Measurements from ENCODE around the gene PPP1R9A.

PPP1R9A gene

DNA sequence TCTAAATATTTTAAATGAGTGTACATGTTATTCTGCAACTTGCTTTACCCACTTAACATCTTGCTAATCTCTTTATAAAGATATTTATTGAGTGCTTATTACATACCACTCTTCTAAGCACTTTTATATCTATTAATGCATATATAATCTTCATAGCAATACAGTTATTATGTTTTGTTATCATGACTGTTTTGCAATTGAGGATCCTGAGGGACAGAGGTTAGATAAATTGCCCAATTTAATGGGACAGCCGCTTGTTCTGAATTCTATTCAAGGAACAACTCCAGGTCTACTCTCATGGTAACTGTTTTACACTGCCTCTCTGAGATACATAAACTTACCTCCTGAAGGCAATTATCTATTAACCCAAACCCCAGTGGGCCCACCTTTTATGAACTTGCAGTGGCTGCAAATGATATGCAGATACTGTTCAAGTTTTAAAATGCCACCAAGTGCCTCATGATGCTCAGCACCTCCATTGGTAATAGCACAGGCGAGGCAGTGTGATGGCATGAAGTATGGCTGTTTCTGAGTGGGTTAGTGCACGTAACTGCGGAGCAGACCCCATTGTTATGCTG is 356.5 kb downstream of the PPP1R9A start:
- DNase-seq (ENCODE audit: low read depth in 2 of 2): no peak

DNA sequence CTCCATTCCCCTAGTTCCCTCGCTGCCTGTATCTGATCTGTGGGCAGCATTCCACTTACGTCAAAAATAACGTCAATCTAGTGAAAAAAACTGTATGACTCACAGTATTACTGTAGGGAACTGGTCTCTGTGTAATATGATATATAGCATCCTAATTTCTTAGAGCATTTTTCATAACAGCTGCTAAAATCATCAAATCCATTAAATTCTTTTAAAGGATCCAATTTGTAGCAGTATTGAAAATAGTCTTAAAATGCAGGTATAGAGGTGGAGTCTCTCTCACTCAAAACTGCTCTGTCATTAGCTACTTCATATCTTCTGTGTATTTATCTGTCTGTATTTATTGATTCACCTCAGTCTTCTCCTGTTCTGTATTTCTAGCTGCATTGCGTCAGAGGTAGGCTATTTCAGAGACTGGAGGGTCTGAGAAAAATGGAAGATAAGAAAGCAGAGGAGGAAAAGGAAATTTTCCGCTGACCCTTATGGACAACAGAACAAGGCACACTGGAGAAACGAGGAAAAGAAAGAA is 357.0 kb downstream of the PPP1R9A start:
- no peak for DNase-seq (ENCODE audit: low read depth in 2 of 2)

DNA sequence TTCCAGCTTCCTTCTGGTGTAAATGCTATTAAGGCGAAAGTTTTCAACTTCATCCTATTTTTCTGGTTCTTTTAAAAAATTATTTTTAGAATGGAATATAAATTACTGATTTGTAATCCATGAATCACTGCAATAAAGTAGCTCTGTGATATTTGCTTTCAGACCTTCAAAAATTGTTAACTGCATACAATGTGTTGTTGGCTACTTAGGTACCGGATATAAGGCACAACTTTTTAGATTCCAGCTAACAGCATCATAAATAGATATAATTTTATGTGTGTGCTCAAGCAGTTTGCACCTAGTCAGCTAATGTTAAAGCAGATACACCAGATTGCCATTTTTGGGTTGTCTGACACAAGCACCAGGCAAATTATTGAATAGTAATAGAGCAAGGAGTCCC is 358.2 kb downstream of the PPP1R9A start:
- DNase-seq (ENCODE audit: low read depth in 2 of 2): no peak

DNA sequence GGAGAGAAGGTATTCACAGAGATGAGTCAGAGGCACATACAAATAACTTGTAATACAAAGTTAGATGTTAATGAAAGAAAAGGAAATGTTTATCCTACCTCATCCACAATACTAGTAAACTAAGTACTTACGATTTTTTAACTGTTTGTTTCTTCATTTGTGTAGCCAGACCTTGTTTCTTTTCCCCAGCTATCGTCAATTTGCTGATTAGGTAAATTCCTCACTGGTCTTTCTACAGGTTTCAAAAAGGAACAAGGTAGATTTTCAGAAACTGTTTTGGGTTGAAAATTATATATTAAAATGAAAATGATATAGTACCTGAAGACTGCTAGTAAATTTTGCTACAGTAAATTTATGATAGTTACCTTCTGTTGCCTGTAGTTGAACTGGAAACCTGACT is 360.4 kb downstream of the PPP1R9A start:
- no peak for DNase-seq (ENCODE audit: low read depth in 2 of 2)

DNA sequence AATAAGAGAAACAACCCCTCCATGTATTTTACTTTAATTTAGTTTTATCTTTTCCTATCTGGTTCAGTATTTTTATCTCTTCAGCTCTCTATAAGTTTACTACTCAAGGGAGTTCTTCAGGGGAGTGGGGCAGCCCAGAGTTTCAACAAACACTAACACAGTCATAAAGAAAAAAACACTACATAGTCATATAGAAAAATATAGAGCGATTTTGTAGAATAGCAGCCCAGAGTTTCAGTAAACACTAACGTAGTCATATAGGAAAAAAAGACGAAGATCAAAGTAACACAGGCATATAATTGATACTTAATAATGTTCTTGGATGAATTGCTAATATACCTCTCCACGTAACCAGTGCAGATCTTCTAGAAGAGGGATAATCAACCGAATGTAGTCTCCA is 362.2 kb downstream of the PPP1R9A start:
- DNase-seq (ENCODE audit: low read depth in 2 of 2): no peak

DNA sequence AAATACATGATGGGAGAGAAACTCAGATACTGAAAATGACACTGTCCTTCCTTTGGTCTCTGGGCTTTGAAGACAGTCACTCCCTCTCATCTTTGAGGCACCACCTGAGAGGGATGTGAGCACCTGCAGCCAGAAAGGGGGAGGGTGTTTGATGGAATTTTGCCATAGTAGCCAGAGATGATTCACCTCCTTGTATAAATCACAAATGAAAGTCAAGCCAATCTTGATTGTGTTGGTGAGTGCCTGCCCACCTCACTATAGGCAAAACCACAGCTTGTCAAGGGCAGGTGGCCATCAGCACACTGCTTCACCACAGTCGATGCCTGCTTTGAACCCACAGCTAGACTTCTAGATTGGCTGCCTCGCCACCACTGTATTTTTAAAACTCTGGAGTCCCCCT is 368.7 kb downstream of the PPP1R9A start:
- no peak for DNase-seq (ENCODE audit: low read depth in 2 of 2)

DNA sequence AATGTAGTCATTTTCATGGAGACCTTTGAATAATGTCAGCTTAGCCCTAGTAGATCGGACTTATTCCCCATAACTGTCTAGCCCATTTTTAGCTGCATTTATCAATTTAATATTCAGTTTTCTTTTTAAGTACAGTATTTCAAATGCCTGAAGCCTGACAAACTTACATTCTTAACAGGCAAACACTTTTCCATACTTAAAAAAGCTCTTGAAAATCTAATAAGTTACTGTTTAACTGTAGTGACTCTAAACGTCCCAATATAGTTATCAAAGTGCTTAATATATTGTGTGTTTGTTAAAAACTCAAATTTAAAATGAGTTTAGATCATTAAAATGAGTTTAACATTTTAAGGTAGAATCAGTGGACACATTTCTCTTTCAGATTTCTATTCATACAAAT is 372.0 kb downstream of the PPP1R9A start:
- no peak for DNase-seq (ENCODE audit: low read depth in 2 of 2)

DNA sequence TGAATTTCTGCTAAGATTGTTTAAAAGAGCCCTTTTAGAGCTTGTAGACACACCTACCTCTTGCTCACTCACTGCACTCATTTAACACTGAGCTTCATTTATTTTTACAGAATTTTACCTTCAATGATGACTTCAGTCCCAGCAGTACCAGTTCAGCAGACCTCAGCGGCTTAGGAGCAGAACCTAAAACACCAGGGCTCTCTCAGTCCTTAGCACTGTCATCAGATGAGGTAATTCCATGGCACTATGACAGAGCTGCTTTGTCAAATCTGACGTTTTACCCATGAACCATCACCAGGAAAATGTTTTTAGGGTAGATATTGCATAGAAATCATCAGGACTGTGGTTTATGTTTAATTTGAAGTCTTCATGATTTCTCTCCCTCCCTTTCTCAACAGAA is 378.7 kb downstream of the PPP1R9A start:
- no peak for DNase-seq (ENCODE audit: low read depth in 2 of 2)

DNA sequence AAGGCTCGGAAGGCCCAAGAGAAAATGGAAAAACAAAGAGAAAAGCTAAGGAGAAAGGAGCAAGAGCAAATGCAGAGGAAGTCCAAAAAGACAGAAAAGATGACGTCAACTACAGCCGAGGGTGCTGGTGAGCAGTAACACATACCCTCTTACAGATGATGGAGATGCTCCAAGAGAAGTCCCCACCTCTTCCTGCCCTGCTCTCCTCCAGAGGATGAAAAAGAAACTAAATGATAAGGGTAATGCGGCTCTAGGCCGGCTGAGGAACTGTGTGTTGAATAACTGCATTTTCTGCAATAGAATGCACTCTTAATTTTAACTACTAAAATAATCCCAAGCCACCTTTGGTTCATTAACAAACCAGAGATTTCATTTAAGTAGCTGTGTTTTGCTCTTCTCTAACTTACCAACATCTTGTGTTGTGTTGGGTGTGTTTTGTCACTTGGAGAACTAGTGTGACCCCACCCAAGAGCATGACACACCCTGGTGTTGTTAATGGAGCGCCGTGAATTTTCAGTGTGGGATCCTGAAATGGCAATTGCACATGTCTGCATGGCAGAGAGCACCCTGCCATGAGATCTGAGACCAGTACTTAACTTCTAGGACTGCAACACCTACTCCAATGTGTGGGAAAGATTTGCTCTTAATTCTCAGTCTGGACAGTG is 382.9 kb downstream of the PPP1R9A start:
- DNase-seq (ENCODE audit: low read depth in 2 of 2): no peak

DNA sequence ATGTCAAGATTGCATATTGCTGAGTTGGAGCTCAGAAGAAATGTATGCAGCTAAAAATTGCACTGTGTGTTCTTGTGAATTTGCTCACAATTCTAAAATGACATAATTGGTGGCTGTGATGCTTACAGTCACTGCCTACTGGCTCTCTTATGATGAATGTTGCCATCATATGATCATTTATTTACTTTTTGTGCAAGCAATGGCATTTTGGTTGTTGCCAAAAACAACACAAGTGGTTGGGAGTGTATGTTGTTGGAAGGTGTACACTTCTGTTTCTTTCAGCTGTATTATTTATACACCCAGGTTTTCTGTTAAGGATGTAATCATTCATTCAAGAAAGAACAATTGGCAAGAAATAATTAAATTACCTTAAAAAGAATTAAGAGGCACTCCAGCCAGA is 388.0 kb downstream of the PPP1R9A start:
- no peak for DNase-seq (ENCODE audit: low read depth in 2 of 2)

DNA sequence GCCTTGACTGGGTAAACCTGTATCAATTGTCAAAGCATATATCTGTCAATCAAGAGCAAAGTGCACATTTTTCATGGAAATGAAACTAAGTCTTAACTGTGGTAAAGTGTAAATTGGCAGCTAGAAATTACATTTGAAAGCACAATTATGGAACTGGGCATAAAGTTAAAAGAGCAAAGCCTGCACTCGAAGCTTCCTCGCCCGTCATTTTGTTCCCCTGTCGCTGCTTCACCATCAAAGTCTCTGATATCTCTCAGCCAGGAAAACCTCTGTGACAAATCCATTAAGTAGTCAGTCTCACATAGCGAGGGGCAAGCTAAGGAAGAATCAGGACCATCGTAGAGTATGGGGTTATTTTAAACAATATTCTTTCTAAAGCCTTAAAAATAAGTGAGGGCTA is 389.1 kb downstream of the PPP1R9A start:
- DNase-seq (ENCODE audit: low read depth in 2 of 2): no peak

DNA sequence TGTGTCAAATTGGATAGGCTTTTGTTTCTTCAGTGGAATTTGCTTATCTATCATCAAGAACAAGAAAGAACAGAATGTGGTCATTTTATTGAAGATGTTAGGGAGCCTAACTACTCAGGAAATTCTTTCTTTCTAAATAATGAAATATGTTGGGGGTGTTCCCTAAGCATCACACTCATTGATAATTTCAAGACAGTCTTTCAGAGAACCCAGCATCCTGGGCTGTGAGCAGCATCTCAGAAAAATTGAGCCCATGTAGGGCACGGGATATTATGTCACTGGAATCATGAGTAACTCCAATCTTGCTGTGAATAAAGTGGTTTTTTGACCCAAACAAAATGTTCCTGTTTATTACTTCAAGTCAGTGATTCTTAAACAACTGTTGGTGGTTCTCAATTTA is 389.6 kb downstream of the PPP1R9A start:
- DNase-seq (ENCODE audit: low read depth in 2 of 2): no peak

DNA sequence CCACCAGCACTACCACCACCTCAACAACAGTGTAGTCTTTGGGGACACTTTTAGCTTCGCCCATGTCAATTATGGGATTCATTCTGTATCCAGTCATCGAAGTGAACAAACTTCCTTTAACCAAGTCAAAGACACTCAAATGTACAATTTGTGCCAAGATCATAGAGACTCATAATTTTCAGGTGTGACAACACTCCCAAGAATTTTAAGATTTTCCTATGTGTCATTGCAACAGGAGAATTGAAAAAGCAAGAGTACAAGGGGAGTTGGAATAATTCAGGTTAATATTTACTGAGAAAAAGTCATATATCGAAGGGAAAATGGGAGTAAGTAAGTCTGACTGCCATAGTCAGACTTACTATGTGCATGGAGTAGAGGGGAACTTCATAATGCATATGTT is 390.7 kb downstream of the PPP1R9A start:
- no peak for DNase-seq (ENCODE audit: low read depth in 2 of 2)

DNA sequence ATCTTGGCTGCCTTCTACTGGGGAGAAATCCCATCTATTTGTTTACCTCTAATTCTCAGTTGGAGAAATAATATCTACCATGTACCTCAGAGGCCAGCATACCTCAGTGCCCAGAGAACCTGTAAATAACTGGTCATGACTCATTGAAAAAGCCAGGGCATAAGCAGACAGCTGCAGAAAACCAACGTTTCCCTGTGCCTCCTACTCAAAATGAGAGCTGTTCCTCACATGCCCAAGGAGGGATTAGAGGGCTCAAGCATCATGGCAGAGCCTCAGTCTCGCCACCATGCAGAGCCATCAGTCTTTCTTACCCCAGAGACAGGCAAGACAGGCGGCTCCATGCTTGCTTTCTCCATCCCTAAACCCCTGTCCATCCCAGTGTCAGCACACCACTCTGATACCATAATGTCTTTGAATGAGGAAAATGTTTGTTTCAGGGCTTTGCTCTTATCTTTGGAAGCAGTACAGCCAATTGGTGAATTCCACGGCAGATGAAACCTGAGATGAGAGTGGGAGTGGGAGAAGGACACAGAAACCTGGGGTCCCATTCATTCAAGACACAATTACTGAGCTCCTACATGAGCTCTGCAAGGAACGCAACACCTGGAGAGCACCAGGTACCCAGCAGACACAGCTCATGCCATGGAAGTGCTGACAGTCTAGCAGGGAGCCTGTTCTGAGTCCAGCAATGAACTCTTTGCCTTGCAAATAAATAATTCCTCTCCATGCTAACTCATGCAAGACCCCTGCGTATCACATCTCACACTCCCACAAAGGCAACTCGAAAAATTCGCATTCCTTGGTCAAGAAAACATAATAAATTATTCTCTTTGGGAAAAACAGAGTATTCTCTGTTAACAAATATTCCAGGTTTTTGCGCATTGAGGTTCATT is 395.9 kb downstream of the PPP1R9A start:
- DNase-seq (ENCODE audit: low read depth in 2 of 2): no peak

DNA sequence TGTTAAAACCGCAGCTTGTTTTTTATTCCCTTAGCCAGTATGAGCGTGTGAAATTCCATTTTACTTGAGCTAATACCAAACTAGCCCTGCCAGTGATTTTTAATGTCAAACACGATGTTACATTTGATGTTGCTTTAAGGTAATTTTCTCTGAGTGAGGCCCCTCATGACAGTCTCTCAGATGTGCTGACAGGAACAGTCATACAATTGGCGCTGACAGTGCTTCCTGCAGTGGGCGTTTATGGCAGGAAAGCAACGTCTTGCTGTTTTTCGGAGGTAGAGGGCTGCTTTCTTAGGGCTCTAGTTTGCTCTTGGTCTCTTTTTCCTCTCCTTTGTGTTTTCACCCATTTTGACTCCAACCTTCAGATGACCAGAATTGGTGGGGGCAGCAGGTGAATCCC is 397.6 kb downstream of the PPP1R9A start:
- DNase-seq (ENCODE audit: low read depth in 2 of 2): no peak

DNA sequence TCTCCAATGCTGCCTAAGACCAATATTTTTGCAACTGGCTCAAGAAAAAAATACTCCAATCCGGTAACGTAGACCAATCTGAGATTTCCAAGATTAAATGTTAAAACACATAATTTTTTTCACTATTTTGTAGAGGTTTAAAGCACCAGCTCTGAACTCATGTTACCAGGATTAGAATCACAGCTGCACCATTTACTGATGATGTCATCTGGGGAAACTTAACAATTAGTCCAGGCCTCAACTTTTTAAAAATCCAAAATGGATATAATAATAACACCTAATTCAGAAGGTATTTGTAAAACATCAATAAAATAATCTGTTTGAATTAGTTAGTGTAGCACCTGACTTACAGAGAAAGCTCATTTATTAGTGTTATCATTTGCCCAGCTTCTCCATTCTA is 402.6 kb downstream of the PPP1R9A start:
- DNase-seq (ENCODE audit: low read depth in 2 of 2): no peak

DNA sequence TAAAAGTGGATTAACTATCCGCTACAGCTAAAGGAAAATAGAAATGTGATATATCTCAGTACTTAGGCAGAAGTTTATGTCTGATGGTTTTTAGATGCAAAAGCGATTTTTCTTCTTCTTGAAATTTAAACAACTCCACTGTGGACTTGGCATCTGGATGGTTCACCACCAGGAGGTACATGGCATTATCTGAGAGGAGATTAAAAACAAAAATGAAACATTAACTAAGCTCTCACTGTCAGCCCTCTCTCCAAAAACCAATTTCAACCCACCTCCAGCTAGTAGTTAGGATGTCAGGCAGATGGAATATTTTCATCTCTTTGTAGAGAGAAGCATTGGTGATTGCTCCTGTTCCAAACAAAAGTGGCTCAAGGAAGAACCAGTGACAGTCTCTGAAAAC is 404.0 kb downstream of the PPP1R9A start:
- no peak for DNase-seq (ENCODE audit: low read depth in 2 of 2)

DNA sequence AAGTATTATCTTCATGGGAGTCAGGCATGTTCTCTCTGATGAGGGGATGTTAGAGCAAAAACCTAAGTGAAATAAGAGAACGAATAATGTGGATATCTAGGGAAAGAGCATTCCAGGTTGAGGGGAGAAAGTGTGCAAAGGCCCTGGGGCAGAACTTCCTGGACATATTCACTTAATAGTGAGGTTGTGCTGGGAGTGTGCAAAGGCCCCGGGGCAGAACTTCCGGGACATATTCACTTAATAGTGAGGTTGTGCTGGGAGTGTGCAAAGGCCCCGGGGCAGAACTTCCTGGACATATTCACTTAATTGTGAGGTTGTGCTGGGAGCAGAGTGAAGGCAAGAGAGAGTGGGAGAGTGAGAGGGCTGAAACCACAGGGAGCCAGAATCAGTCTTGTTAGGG is 405.2 kb downstream of the PPP1R9A start:
- DNase-seq (ENCODE audit: low read depth in 2 of 2): no peak

DNA sequence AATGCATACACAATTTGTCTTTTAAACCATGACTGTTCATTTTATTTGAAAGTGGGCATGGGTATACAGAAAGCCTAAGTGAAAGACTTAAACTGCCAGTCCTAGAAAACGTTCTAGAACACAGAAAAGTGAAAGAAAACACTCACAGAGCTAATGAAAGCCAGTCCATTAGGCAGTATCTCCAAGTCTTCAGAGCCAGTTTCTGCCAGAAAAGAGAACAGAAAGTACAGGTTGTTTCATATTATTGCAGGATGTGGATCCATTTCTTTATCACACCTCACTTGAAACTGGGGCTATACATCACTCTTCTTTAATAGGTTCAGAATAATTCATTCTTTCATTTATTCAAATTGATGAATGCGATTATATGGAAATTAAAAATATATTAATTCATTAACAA is 409.2 kb downstream of the PPP1R9A start:
- DNase-seq (ENCODE audit: low read depth in 2 of 2): no peak

DNA sequence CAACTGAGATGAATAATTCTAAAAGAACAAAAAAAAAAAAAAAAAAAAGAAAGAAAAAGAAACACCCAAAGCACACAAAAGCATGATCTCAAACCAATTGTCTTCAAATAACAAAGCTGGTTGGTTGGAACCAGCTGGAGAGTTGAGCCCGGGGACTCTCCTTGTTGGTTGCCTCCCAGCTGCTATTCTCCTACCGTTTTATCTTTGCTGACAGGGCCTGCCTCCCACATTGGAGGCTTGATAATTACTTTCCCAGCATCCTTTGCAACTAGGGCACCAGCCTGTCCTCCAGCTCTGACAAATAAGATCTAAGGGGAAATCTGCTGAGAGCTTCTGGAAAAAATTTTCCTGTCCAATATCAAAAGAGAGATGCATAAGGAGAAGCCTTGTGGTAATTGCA is 410.2 kb downstream of the PPP1R9A start:
- DNase-seq (ENCODE audit: low read depth in 2 of 2): no peak

DNA sequence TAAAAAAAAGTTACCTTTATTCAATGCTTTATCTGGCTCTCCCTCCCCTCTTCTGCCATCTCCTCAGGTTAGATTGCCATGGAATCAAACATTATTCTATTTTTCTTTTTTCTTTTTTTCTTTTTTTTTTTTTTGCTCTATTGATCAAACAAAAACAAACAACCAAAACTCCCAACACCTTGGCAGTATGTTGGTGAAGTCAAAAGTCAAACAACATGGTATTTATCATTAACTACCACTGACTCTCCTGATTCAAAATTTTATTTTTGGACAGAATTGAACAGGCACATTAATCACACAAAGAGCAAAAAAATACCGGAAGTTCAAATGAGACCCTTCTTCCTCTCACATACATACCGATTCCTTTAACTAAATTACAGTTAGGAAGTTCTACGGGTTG is 410.6 kb downstream of the PPP1R9A start:
- DNase-seq (ENCODE audit: low read depth in 2 of 2): no peak

DNA sequence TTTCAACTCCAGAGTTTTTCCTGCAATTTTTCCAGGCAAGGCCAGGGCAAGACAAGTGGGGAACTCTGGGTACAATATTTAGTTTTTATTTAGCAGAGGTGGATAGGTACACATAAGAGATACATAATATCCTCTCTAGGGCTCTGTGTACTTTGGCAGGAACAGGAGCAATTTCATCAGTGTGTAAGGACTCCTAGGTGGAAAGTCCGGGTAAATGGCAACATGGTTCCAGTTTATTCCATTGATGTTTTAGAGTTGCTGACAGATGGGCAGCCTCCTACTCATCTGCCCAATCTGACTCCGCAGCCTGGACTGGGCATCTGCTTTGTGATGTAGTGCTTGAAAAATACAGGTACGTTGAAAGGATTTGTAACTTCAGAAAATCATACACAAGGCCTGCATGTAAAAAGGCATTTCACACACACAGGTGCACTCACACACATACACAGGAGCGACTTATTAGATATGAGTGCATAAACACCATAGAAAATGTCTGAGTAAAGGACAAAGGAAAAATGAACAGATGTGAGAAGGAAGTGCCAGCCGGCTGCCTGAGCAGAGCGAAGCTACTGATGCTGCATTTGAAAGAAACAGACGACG is 411.2 kb downstream of the PPP1R9A start:
- no peak for DNase-seq (ENCODE audit: low read depth in 2 of 2)

Measured in stimulated activated CD8-positive, alpha-beta memory T cell treated with anti-CD3 and anti-CD28 coated beads, Interleukin-2, amount 100 ng/mL, for 48 hours (primary cell).